NOMO-1 treated with dmso at 0.1 percent for 144 hours (cell line): ENCODE data around the gene PTPRK.

Experiments
- DNase-seq: peaks from one replicate; lab custom pipeline; 2025; ENCODE audit not compliant: unreplicated experiment; lab: John Stamatoyannopoulos, UW

PTPRK gene

GRCh38 chr6:128395596-128395995 lies 124.8 kb downstream of the PTPRK start:
- DNase-seq = no peak

GRCh38 chr6:128395188-128395587 lies 125.2 kb downstream of the PTPRK start:
- no peak for DNase-seq

GRCh38 chr6:128394167-128394566 lies 126.2 kb downstream of the PTPRK start:
- no peak for DNase-seq

- no peak for DNase-seq
Measured at GRCh38 chr6:128389820-128390534, 130.4 kb downstream of the PTPRK start.

GRCh38 chr6:128388380-128388779 lies 132.0 kb downstream of the PTPRK start:
- no peak for DNase-seq

GRCh38 chr6:128380891-128381290 lies 139.5 kb downstream of the PTPRK start:
- DNase-seq = no peak

- DNase-seq = no peak
Measured at GRCh38 chr6:128379577-128379976, 140.8 kb downstream of the PTPRK start.

- no peak for DNase-seq
Measured at GRCh38 chr6:128376952-128377503, 143.4 kb downstream of the PTPRK start.

GRCh38 chr6:128371136-128371535 lies 149.3 kb downstream of the PTPRK start:
- no peak for DNase-seq

GRCh38 chr6:128370072-128370471 lies 150.3 kb downstream of the PTPRK start:
- no peak for DNase-seq

- DNase-seq = no peak
Measured at GRCh38 chr6:128368213-128368944, 152.0 kb downstream of the PTPRK start.

GRCh38 chr6:128367437-128367836 lies 153.0 kb downstream of the PTPRK start:
- DNase-seq = no peak

- no peak for DNase-seq
Measured at GRCh38 chr6:128365520-128366160, 154.8 kb downstream of the PTPRK start.

GRCh38 chr6:128364766-128365519 lies 155.5 kb downstream of the PTPRK start:
- DNase-seq = no peak

GRCh38 chr6:128363020-128363813 lies 157.2 kb downstream of the PTPRK start:
- DNase-seq = no peak

GRCh38 chr6:128361378-128361777 lies 159.0 kb downstream of the PTPRK start:
- DNase-seq = no peak

GRCh38 chr6:128358244-128358776 lies 162.1 kb downstream of the PTPRK start:
- no peak for DNase-seq

- DNase-seq = no peak
Measured at GRCh38 chr6:128357392-128358130, 162.8 kb downstream of the PTPRK start.

- no peak for DNase-seq
Measured at GRCh38 chr6:128352366-128352765, 168.0 kb downstream of the PTPRK start.

- no peak for DNase-seq
Measured at GRCh38 chr6:128351255-128351514, 169.2 kb downstream of the PTPRK start.
